Pulmonary artery endothelial cell (primary cell): ENCODE measurements around the gene CCDC57. TPM values are rescaled to one million over a fixed set of nuclear protein-coding genes. Genes with fewer than 3 reads are reported as not detected.

Experiments used
- DNase-seq: peaks from one replicate; pipeline ENCODE4 v3.0.0-alpha.2; 2011; ENCODE audit warnings: low read depth, low spot score
- total RNA-seq: library from RNA; depleted of rRNA; stranded (reverse); fragments of >200 nt; gene quantifications from 2 replicates; pipeline ENCODE4 v1.2.3, GENCODE V29; 2014

Gene CCDC57
- total RNA-seq, 1 donor from 2014 or later = 6.9 TPM

DNA sequence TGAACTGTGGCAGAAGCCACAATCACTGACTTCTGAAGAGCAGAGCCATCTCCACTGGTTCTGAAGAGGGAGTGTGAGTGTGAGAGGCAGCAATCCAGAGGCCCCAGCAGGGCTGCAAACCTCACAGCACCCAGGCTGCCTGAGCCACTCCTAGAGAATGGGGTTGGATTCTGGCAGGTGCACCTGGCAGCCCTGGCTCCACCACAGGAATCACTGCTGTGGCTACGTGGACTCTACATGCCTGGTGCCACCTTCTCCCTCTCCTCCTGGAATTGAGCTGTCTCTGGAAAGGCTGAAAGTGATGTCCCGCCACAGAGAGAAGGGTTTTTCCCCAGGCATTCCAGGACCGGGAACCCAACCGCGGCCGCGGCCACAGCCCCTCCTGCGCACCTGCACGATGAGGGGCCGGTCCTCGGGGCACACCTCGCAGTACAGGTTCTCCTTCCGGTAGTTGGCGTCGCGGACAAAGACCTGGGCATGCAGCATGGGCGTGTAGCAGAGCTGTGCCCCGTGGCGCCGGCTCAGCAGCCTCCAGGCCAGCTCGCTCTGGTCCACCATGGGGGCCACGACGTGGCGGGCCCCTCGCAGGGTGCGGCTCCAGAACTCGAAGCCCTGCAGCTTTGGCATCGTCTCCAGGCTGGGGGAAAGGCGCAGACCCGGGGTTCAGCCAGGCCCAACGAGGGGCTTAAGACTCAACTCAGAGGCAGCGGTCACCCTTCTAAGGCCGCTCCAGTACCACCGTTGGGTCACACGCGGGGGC is 148.0 kb downstream of the CCDC57 start:
- no peak for DNase-seq

- no peak for DNase-seq
Observed at GRCh38 chr17:82063424-82064415, 148.9 kb downstream of the CCDC57 start.

DNA sequence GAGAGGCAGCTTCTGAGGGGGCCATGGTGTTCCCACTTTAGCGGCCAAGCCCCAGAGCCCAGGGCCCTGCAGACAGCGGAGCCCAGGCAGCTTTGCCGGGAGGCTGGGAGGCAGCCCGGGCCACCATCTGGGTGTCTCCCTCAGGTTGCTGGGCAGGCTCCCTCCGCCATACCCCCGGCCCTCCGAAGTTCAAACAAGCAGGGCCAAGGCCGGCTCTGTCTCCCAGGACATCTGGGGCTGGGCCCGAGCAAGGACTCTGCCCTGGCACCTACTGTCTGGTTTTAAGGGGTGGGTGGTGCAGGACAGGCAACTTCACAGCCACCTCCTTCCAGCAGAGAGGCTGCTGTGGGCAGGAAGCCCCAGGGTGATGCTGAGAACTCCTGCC is 149.7 kb downstream of the CCDC57 start:
- no peak for DNase-seq

DNA sequence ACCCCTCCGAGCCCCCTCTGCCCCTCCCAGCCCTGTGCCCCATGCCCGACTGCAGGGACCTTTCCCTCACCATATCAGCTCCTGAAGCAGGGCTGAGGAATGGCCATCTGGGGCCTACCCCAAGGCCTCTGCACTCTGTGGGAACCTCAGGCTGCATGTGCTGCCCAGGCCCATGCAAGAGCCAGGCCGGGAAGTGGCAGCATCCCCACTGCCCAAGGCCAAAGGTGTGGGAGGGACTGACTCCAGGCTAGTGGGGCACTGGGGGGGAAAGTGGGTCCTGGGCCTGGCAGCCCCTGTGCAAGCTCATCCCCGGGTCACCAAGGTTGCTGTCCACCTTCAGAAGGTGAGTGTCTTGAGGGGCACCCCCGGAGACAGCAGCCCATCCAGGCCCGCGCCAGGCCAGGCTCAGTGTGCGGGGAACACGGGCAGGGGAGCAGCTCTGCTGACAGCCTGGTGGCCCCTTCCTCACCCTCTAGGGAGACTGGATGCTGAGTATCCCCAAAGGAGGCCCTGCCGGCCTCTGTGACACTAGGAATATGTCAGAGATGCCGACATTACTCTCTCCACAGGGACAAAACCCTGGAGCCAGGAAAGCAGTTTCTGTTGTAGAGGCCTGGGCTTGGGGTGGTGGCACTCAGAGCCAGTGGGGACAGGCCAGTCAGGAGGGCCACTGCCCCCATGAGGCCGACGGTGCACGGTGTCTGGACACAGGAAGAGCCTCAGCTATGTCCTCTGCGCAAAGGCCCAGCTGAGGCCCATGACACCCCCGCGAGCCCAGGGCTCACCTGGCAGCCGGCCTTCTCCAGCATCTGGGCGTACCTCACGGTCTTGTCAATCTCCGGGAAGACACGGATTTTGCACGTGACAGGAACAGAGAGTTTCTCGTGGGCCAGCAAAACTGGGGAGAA is 150.3 kb downstream of the CCDC57 start:
- no peak for DNase-seq

DNA sequence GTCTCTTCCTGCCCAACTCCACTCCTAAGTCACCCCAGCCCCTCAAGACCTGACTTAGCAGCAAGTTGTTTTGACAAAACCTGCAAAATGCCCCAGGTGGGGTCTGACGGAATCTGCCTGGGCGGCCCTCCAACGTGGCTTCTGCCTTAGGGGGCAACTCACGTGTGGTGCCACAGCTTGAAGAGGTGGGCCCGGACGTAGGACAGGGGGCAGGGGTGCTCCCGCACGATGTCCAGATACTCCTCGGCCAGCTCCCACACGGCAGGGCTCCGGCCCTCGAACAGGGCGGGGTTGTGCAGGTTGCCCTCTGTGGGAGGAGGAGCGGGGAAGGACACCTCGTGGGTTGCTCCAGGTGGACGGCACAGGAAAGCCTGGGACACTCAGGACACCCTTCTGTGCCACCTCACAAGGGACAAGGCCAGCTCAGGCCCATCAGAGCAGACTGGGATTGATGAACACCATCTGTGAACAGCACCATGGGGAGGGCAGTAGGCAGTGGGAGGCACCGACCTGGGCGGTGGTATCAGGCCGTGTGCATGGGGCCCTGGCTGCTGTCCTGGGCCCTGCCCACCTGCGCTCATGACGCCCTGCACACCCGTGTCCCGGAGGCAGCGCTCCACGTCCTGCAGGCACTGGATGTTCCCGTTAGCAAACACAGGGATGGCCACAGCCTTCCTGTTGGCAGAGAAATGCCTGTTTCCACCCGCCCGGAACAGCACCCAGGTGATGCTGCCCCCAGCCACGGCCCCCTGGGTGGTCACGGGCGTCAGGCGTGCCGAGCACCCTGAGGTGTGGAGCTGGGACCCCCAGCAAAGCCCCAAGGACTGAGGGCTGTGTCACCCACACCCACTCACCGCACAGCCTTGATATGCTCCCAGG is 151.4 kb downstream of the CCDC57 start:
- no peak for DNase-seq

DNA sequence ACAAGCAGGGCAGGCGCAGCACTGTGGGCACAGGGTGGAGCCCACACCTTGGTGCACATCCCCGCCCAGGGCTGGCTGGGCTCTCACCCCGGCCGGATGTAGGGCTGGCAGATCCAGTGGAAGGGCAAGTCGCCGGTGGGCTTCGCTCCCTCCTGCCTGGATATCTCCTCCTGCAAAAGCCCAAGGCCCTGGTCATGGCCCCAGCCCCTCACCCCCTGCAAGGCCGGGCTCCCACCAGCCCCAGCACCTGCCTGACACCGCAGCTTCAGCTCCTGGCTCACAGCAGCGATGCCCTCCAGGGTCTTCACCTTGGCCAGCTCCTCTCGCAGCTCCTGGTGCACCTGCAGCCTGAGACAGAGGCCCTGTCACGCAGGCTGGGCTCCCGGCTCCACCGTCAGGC is 152.0 kb downstream of the CCDC57 start:
- no peak for DNase-seq

- DNase-seq = no peak
Observed at GRCh38 chr17:82060001-82060380, 152.7 kb downstream of the CCDC57 start.

DNA sequence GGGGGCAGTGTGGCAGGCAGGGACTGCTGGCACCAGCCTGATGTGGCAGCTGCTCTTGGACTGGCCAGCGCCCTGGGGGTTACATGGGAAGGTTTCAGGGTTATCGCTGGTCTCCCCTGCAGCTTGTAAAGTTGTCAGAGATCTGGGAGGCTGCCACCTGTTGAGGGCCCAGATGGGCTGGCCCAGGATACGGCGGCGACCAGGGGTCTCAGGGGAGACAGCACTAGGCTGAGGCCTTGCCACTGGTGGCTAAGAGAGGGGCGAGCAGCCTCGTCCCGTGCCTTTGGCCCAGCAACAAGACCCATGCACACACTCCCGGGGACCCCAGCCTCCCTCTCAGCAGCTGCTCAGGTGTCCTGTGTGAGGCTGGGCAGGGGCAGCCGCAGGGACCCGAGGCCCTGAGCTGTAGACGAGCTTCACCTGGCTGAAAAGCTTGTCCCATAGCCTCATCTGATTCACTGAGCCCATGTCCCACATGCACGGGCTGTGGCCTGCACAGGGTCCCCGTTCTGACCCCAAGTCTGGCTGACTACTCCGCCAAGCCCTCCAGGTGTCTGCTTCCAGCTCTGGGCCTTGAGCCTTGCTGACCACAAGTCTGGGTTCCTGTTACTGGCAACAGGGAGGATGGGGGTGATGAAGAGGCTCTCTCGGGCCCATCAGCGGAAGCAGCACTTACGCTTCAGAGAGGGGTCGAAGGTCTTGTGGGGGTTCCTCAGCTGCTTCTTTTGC is 153.2 kb downstream of the CCDC57 start:
- DNase-seq = no peak

- DNase-seq = no peak
Observed at GRCh38 chr17:82058855-82059249, 153.8 kb downstream of the CCDC57 start.

GRCh38 chr17:82058230-82058854 is 154.3 kb downstream of the CCDC57 start:
- DNase-seq = no peak

DNA sequence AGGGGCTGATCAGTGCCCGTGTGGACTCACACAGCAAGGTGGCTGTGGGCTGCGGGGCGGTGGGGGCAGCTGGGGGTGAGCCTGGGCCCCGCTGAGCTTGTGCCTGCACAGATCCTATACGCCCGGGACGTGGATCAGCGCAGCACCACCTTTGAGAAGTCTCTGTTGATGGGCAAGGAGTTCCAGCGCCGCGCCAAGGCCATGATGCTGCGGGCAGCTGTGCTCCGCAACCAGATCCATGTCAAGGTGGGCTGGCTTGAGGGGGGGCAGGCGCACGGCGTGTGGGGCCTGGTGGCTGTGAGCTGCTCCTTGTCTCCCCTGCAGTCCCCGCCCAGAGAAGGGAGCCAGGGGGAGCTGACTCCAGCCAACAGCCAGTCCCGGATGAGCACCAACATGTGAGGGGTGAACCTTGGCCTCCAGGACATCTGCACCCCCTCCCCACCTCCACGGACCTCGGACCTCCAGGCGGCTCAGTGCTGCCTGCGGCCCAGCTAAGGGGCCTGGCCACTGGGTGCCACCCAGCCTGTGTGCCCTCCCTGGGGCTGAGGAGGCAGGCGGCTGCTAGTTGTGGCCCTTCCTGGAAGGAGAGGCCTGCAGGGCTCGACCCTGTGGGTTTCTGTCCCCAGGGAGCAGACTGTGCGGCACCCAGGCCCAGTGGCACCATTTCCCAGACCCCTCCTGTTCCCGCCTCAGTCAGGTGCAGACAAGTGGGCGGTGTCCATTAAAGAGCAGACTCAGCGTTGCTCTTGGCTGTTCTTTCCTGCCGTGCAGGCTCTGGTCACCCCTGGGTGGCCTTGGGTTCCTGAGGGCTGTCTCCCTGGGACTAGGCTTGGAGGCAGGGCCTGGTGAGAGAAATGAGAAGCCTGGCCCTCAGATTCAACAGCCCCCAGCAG is 155.7 kb downstream of the CCDC57 start:
- no peak for DNase-seq

- no peak for DNase-seq
Observed at GRCh38 chr17:82055965-82056728, 156.5 kb downstream of the CCDC57 start.

- DNase-seq = no peak
Observed at GRCh38 chr17:82055023-82055964, 157.3 kb downstream of the CCDC57 start.

DNA sequence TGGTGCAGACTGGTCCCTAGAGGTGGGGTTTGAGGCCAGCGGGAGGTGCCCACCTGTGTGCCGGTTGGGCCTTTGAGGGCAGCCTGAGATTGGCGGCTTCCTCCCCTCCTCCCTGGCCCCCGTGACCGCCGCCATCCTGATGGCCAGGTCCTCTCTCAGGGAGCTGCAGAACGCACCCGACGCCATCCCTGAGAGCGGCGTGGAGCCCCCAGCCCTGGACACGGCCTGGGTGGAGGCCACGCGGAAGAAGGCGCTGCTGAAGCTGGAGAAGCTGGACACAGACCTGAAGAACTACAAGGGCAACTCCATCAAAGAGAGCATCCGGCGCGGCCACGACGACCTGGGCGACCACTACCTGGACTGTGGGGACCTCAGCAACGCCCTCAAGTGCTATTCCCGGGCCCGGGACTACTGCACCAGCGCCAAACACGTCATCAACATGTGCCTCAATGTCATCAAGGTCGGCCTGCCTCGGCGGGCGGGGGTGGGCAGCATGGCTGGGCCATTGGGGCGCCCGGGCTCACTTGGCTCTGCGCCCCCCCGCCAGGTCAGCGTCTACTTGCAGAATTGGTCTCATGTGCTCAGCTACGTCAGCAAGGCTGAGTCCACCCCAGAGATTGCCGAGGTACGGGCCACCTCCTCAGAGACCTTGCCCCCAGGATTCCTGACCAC is 158.2 kb downstream of the CCDC57 start:
- no peak for DNase-seq

DNA sequence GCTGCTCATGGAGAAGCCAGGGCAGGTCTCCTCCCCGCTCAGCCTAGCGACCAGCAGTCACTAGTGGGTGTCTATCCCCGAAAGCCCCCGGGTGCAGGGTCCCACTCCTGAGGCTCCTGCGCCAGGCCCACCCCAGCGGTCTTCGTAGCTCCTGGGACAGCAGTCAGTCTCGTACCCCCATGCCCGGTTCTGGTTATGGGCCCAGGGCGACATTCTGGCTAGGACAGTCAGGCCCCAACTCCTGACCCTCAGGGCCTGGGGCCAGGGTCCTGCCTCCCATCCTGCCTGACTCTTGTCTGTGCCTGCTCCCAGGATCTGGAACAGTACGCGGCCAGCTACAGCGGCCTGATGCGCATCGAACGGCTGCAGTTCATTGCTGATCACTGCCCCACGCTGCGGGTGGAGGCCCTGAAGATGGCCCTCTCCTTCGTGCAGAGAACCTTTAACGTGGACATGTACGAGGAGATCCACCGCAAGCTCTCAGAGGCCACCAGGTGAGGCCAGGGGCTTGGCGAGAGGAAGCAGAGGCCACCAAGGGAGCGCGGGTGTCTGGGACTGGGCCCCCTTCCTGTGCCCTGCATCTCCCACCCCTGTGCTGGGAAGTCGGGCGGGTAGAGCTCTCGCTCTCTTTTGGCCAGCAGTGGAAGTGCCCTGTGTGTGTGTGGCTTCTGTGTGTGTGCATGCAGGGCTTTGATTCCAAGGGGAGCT is 158.9 kb downstream of the CCDC57 start:
- no peak for DNase-seq
